SJSA1 (cell line): ENCODE results near the gene UTRN. TPM values are rescaled to one million over a fixed set of nuclear protein-coding genes. Genes with fewer than 3 reads are reported as not detected.

ENCODE experiments used
- DNase-seq, 2 experiments: peaks; one replicate each; pipeline ENCODE4 v3.0.0-alpha.2; 2015 to 2020; ENCODE audit warnings: low spot score in 2 of 2, low read depth in 1 of 2
- H3K27ac ChIP-seq: fragments of 250-450 bp; sonication (Bioruptor Pico); 2 replicates; pipeline ENCODE4 v1.5.1; 2020; ENCODE audit warnings: mild to moderate bottlenecking, moderate library complexity
- H3K27me3 ChIP-seq: fragments of 250-450 bp; sonication (Bioruptor Pico); replicated peaks from 2 replicates; pipeline ENCODE4 v1.5.1; 2020; ENCODE audit warnings: mild to moderate bottlenecking, moderate library complexity
- H3K36me3 ChIP-seq: fragments of 250-450 bp; sonication (Bioruptor Pico); 2 replicates; pipeline ENCODE4 v1.5.1; 2020; ENCODE audit warnings: mild to moderate bottlenecking
- H3K4me1 ChIP-seq: fragments of 250-450 bp; sonication (Bioruptor Pico); replicated peaks from 2 replicates; pipeline ENCODE4 v1.6.1; 2021; ENCODE audit warnings: mild to moderate bottlenecking
- H3K4me3 ChIP-seq: fragments of 250-450 bp; sonication (Bioruptor Pico); 2 replicates; pipeline ENCODE4 v1.5.1; 2020; ENCODE audit warnings: mild to moderate bottlenecking
- H3K9me3 ChIP-seq: fragments of 250-450 bp; sonication (Bioruptor Pico); replicated peaks from 2 replicates; pipeline ENCODE4 v1.5.1; 2020; ENCODE audit warnings: mild to moderate bottlenecking
- total RNA-seq: library from RNA; depleted of rRNA; stranded (reverse); fragments of >200 nt; shearing (Covaris generic); gene quantifications from 2 replicates; pipeline ENCODE4 v1.2.3, GENCODE V29; 2014

The UTRN gene
- total RNA-seq, 1 experiment from 2014 or later = 143 TPM

DNA sequence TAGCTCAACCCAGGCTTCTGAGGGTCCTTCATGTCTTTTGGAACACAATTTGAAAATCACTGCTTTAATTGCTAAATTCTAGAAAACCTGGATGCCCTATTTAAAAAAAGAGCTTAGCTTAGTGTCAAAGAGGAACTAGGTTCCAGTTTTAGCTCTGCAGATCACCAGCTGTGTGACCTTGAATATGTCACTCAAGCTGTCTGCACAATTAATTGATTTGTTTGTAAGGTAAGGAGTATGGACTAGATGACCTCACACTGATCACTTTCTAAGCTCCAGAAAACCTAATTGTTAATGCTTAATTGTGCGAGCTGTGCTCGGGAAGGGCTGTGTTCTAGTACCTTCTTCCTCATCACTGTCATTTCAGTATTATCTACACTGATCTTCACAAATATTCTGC is 26.2 kb downstream of the UTRN start:
- peaks cover 10% of the 10 kb centered on the region for H3K4me1 ChIP-seq
- DNase-seq = no peak
- H3K27me3 ChIP-seq = no peaks in the 10 kb centered on the region
- no peak overlapping the region for H3K4me3 ChIP-seq
- no peaks in the 10 kb centered on the region for H3K9me3 ChIP-seq
- peaks cover 31% of the 10 kb centered on the region for H3K36me3 ChIP-seq
- H3K27ac ChIP-seq = no peak overlapping the region

DNA sequence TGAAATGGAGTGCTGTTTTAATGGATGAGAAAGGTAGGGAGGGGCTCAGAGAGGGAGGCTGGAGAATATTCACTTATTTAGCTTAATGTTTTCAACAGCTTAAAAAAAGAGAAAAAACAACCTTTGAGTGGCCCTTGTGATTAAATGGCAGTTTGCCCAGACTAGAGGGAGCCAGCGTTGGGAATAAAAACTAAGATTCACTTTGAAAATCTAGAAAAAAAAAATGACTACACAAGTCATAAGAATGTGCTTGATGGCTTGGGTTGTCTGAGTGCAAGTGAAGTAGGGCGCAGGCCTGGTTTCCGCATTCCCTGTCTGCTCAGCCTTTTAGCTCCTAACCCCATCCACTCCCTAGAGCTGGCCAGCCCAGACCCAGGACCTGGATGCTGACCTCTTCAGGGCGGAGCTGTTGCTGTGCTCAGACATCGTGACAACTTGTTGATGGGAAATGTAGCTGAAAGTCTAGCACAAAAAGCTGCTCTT is 28.9 kb downstream of the UTRN start:
- peak in 1 of 2 experiments; percentile 23 for DNase-seq
- no peaks in the 10 kb centered on the region for H3K27me3 ChIP-seq
- H3K9me3 ChIP-seq = no peaks in the 10 kb centered on the region
- H3K36me3 ChIP-seq = peaks cover 26% of the 10 kb centered on the region
- no peak overlapping the region for H3K4me3 ChIP-seq
- peaks cover 26% of the 10 kb centered on the region for H3K4me1 ChIP-seq
- H3K27ac ChIP-seq = no peak overlapping the region

DNA sequence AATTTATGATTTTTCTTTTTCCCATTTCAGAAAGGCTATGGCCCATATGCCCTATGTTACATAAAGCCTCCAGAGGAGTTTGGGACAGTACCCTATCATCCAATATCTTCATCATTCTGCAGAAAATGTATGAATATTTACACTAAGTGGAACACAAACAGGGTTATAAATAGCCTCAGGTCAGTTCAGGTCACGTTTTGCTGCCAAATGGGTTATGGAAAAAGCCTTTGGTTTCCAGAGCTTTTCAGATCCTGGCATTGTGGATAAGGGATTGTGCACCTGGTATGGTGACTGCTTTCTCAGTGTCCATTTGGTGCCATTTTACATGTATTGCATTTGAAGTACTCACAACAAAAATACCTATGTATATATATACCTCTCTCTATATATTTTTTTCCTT is 29.4 kb downstream of the UTRN start:
- no peak for DNase-seq
- no peak overlapping the region for H3K4me3 ChIP-seq
- peaks cover 23% of the 10 kb centered on the region for H3K36me3 ChIP-seq
- peaks cover 26% of the 10 kb centered on the region for H3K4me1 ChIP-seq
- no peaks in the 10 kb centered on the region for H3K27me3 ChIP-seq
- H3K27ac ChIP-seq = no peak overlapping the region
- no peaks in the 10 kb centered on the region for H3K9me3 ChIP-seq

DNA sequence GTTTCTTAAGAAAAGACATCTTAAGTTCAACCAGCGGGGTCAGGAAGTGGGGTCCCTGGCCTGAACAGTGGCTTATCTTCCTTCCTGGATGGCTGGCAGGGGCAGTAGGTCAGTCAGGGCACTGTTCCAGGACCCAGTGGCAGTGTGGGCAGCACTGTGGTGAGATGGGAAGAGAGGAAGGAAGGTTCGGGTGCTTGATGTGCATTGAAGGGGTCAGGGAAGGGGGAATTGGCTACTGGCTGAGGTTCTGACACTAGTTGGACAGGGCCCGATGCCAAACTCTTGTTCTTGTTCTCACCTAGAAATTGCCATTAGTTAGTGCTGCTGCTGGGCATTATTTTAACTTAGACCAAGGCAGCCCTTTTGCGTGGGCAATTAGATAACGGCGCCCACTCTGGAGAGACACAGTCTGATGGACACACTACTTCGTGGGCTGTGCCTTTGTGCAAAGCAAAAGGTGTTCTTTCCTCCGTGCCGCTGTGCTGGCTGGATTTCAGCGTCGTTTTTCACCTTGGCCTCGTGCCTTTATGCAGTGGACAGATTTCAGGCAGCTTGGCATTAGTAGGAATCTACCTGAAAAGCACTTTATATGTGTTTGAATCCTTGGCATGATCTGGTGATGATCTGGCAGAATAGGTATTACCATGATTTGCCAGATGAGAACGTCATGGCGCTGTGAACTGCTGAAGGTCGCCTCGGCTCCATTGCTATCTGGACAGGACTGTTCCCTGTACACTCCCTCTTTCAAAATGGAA is 30.3 kb downstream of the UTRN start:
- H3K27me3 ChIP-seq = no peaks in the 10 kb centered on the region
- peaks cover 26% of the 10 kb centered on the region for H3K4me1 ChIP-seq
- no peaks in the 10 kb centered on the region for H3K9me3 ChIP-seq
- DNase-seq = no peak
- H3K36me3 ChIP-seq = peaks cover 16% of the 10 kb centered on the region
- H3K4me3 ChIP-seq = no peak overlapping the region
- H3K27ac ChIP-seq = no peak overlapping the region

DNA sequence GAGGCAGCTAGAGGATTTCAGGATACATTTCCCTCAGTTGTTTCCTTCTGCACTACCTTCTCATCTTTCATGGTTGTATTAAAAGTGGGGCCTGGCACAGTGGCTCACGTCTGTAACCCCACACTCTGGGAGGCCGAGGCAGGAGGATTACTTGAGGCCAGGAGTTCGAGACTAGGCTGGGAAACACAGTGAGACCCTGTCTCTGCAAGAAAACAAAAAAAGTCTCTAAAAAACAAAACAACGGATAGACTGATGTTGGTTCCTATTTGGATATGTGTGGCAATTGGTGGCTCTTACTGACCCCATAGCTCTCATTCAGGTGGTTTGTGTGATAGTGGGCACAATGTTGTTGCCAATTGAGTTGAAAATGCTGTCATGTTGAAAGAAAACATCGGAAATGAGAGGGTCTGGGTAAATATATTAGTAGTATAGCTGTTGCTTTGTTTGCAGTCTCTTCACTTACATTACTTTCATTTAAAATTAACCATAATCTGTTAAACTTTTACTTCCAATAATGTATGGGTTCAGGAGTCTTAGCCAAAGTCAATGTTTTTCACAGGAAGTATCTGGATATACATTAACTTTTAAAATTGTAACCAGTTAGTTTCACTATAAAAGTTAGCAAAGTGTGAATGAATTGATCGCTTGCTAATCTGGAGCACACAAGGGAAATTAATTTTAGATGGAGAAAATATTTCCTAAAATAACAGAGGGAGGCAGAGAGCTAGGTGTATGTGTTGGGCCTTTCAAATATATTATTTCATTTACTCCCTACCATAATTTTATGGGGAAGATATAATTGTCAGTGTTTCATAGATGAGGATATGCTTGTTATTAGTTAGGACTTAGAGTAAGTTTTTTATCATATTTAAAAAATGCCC is 31.1 kb downstream of the UTRN start:
- peaks cover 15% of the 10 kb centered on the region for H3K36me3 ChIP-seq
- DNase-seq = no peak
- H3K4me3 ChIP-seq = no peak overlapping the region
- peaks cover 26% of the 10 kb centered on the region for H3K4me1 ChIP-seq
- H3K9me3 ChIP-seq = no peaks in the 10 kb centered on the region
- H3K27me3 ChIP-seq = no peaks in the 10 kb centered on the region
- no peak overlapping the region for H3K27ac ChIP-seq

DNA sequence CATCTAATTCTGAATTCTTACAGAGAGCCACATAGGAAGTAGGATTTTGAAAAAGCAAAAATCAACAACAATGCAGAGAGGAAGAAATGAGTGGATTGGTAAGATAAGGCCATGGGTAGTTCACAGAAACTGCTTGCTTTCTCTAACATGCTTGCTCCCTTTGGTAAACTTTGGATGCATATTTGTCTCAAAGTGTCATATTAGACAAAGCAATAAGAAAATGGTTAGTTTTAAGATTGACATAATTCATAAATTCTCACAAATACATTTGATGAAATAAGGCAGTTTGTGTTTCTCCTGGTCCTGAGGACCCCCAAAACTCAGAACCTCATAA is 31.7 kb downstream of the UTRN start:
- no peak for DNase-seq
- Histone ChIP-seq H3K9me3 (no peaks in the 10 kb centered on the region), H3K4me3 (no peak overlapping the region), H3K36me3 (peaks cover 11% of the 10 kb centered on the region), H3K4me1 (peaks cover 27% of the 10 kb centered on the region), H3K27ac (no peak overlapping the region), H3K27me3 (no peaks in the 10 kb centered on the region)

DNA sequence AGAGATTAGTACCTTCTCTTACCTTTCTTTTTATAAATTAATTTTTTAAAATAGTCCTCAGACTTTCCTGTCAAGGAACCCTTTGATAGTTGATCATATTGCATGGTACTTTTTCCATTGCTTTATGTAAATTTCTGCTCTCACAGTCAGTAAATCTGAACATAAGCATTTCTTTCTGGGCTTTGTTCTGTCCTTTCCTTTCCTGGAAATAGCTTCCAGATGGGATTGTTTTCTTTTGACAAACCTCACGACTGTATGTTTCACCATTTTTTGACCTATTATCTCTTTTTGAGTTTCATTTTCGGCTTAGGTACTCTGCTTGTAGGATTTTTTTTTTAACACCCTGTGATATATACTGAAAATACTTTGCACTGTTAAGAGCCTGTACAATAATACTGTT is 32.6 kb downstream of the UTRN start:
- H3K4me1 ChIP-seq = peaks cover 37% of the 10 kb centered on the region

DNA sequence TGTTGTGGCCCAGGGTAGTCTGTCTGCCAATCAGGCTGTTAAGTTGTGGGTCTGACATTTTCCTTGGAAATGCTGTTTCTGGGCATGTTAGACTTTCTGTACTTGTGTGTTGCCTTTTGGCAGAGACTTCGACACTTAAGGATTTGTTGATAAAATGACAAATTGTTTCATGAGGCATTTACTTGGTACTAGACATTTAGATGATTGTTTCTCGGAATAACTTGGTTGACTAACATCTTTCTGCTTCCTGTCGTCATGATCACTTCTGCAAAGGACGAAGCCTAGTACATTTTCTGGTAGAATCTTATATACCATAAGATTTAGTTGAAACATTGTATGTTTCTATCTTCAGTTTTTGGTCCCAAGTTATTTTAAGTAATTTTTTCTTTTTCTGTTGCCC is 34.1 kb downstream of the UTRN start:
- Histone ChIP-seq H3K27ac (no peak overlapping the region), H3K4me3 (no peak overlapping the region)
- no peak for DNase-seq

More for the DNA sequence above, 32.6 kb downstream of the UTRN start:
- Histone ChIP-seq H3K36me3 (peaks cover 11% of the 10 kb centered on the region), H3K27me3 (no peaks in the 10 kb centered on the region), H3K27ac (peak overlapping the region; percentile 0; the same call in 1 of the 2 replicates), H3K9me3 (no peaks in the 10 kb centered on the region), H3K4me3 (no peak overlapping the region)
- peak in 1 of 2 experiments; percentile 58 for DNase-seq

DNA sequence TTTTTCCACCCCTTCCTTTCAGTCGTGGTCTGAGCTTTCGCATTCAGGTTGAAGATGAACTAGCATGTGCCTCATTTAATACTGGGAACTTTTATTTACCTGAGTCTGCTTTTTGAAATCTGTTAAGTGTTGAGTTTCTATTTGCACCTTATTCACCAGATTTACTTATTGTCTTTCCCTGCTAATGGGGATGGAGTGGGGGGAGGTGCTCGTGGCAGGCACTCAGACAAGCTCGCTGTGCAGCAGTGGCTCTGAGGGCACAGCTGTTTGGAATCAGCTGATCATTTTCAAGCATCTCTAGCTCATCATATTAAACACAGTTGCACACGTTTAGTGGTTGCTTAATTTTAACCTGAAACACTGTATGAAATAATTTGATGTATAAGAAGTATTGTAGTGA is 35.6 kb downstream of the UTRN start:
- H3K4me1 ChIP-seq = peaks cover 35% of the 10 kb centered on the region
- DNase-seq = no peak
- H3K9me3 ChIP-seq = peaks cover 2% of the 10 kb centered on the region; the same call in 1 of the 2 replicates
- no peak overlapping the region for H3K27ac ChIP-seq
- peaks cover 14% of the 10 kb centered on the region; the same call in 1 of the 2 replicates for H3K36me3 ChIP-seq
- no peak overlapping the region for H3K4me3 ChIP-seq
- H3K27me3 ChIP-seq = no peaks in the 10 kb centered on the region

More for the DNA sequence above, 34.1 kb downstream of the UTRN start:
- H3K9me3 ChIP-seq = no peaks in the 10 kb centered on the region
- H3K4me1 ChIP-seq = peaks cover 30% of the 10 kb centered on the region
- H3K27me3 ChIP-seq = no peaks in the 10 kb centered on the region
- H3K36me3 ChIP-seq = peaks cover 10% of the 10 kb centered on the region

DNA sequence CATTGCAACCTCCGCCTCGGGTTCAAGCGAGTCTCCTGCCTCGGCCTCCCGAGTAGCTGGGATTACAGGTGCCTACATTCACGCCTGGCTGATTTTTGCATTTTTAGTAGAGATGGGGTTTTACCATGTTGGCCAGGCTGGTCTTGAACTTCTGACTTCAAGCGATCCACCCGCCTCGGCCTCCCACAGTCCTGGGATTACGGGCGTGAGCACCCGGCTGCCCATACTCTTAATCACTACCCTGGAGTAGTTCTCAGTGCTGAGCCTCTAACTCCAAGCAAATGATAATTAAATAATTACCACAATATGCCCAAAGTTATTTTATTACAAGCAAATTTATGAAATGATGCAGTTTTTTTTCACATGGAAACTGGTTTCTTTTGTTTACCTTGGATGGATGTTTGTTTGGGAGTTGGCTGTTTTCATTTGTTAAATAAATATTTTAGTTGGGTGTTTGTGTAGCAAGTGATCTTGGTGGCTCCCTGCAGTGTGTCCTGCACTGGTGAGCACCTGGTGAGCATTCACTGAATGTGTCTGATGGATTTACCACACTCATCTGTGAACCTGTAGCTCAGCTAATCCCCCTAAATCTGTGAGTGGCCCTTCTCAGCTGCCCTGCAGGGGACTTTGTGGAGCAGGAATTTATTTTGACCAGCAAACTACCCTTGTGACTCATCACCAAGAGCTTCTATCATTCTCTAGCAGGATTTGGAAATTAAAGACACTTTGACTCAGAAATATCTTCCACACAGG is 36.9 kb downstream of the UTRN start:
- H3K27ac ChIP-seq = no peak overlapping the region
- peak in 1 of 2 experiments; percentile 38 for DNase-seq
- no peaks in the 10 kb centered on the region for H3K27me3 ChIP-seq
- peaks cover 2% of the 10 kb centered on the region; the same call in 1 of the 2 replicates for H3K9me3 ChIP-seq
- peaks cover 19% of the 10 kb centered on the region for H3K36me3 ChIP-seq
- peaks cover 31% of the 10 kb centered on the region for H3K4me1 ChIP-seq
- no peak overlapping the region for H3K4me3 ChIP-seq

DNA sequence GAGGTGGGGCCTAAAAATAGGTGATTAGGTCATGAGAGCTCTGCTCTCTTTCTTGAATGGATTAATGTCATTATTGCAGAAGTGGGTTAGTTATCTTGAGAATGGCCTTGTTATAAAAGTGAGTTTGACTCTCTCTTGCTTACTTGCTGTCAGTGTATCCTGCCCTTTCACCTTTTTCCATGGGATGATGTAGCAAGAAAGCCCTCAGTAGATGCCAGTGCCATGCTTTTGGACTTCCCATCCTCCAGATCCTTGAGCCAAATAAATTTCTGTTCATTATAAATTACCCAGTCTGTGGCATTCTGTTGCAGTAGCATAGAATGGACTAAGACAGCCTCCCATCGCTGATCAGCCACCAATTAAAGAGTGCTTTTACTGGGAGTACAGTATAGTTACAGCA is 40.1 kb downstream of the UTRN start:
- Histone ChIP-seq H3K27me3 (no peaks in the 10 kb centered on the region), H3K4me1 (peaks cover 30% of the 10 kb centered on the region), H3K36me3 (peaks cover 14% of the 10 kb centered on the region; the same call in 1 of the 2 replicates), H3K27ac (no peak overlapping the region), H3K9me3 (peaks cover 2% of the 10 kb centered on the region; the same call in 1 of the 2 replicates), H3K4me3 (no peak overlapping the region)
- DNase-seq = no peak

DNA sequence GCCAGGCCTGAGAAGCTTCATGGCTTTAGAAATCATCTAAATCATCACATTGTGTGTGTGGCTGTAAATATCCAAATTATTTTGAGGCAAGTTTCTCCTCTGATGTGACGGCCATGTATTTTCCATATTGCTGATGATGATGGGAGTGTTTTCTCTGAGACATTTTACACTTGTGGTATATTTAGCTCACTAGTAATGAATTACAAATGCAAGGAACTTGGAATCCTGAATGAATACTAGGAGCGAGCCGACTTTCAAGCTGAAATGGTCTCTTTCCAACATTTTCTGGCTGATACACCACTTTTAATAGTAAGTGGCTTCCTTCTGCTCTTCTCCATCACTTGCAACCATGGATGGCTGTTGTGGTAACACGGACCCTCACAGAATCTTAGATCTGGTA is 41.3 kb downstream of the UTRN start:
- no peak overlapping the region for H3K4me3 ChIP-seq
- no peak for DNase-seq
- peaks cover 30% of the 10 kb centered on the region for H3K4me1 ChIP-seq
- peaks cover 2% of the 10 kb centered on the region; the same call in 1 of the 2 replicates for H3K9me3 ChIP-seq
- peaks cover 14% of the 10 kb centered on the region; the same call in 1 of the 2 replicates for H3K36me3 ChIP-seq
- H3K27ac ChIP-seq = no peak overlapping the region
- no peaks in the 10 kb centered on the region for H3K27me3 ChIP-seq

DNA sequence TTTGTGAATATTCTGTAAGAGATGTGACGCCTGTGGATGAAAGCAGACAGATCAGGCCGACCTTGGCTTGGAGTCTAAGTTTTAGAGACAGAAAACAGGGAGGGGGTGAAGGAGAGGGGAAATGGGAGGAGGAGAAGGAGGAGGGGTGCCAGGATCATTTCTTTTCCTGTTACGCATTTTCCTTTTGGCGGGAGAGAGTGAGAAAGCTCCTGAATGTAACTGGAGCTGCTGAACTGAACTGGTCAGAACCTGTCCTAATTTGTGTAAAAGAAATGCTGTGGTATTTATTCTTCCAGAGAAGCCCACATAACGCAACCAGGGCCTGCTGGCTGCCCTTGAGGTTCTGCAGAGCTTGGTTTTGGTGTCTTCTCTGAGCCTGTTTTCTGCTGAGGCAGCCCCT is 41.9 kb downstream of the UTRN start:
- peaks cover 27% of the 10 kb centered on the region for H3K4me1 ChIP-seq
- H3K27ac ChIP-seq = no peak overlapping the region
- DNase-seq = no peak
- peaks cover 14% of the 10 kb centered on the region; the same call in 1 of the 2 replicates for H3K36me3 ChIP-seq
- H3K9me3 ChIP-seq = peaks cover 2% of the 10 kb centered on the region; the same call in 1 of the 2 replicates
- no peaks in the 10 kb centered on the region for H3K27me3 ChIP-seq
- no peak overlapping the region for H3K4me3 ChIP-seq
